GM18867 (cell line): Measurements from ENCODE around the gene LRRC74B.

Experiments
- ATAC-seq: cut with Tn5 transposase; IDR thresholded peaks from one replicate; pipeline ENCODE4 v1.9.1; 2021; ENCODE audit warnings: mild to moderate bottlenecking, moderate library complexity; ENCODE audit not compliant: unreplicated experiment

LRRC74B gene

GRCh38 chr22:21013657-21014201 lies 32.0 kb upstream of the LRRC74B start:
- ATAC-seq: peak; percentile 11

GRCh38 chr22:21014202-21014725 lies 31.5 kb upstream of the LRRC74B start:
- ATAC-seq: peak; percentile 85

- ATAC-seq: no peak
Observed at GRCh38 chr22:21014726-21015465, 30.9 kb upstream of the LRRC74B start, which contains the start of gene P2RX6. TSS of gene P2RX6 (plus strand) at chr22:21015165. CDS start at chr22:21015175, 10 bp downstream.

GRCh38 chr22:21015466-21016006 lies 30.2 kb upstream of the LRRC74B start:
- ATAC-seq: no peak

- no peak for ATAC-seq
Observed at GRCh38 chr22:21016644-21017420, 28.9 kb upstream of the LRRC74B start.

GRCh38 chr22:21018314-21018713 lies 27.4 kb upstream of the LRRC74B start:
- ATAC-seq: no peak

- ATAC-seq: no peak
Observed at GRCh38 chr22:21020802-21021429, 24.8 kb upstream of the LRRC74B start.

- ATAC-seq: no peak
Observed at GRCh38 chr22:21022507-21022906, 23.2 kb upstream of the LRRC74B start.

GRCh38 chr22:21022955-21023614 lies 22.7 kb upstream of the LRRC74B start:
- ATAC-seq: no peak

GRCh38 chr22:21025266-21025665 lies 20.5 kb upstream of the LRRC74B start:
- ATAC-seq: no peak

- ATAC-seq: no peak
Observed at GRCh38 chr22:21025763-21026755, 19.7 kb upstream of the LRRC74B start.

- ATAC-seq: no peak
Observed at GRCh38 chr22:21026783-21027692, 18.7 kb upstream of the LRRC74B start.

GRCh38 chr22:21028277-21029251 lies 17.2 kb upstream of the LRRC74B start:
- ATAC-seq: no peak

- ATAC-seq: no peak
Observed at GRCh38 chr22:21029486-21030025, 16.2 kb upstream of the LRRC74B start.

GRCh38 chr22:21030032-21030431 lies 15.7 kb upstream of the LRRC74B start:
- ATAC-seq: no peak
